ENCODE data around the gene SH3GLB2.
"Not testable (repeated sequence)": the region's sequence is repeated elsewhere in the genome, so short reads cannot be mapped to it uniquely, and the experiment has no call there.

GRCh38 chr9:128961403-128961802 is 66.7 kb downstream of the SH3GLB2 start:
- TF ChIP-seq POLR2A (IDR thresholded peaks at IDR 0.05; ENCODE audit: low read length), result not testable (repeated sequence)
- TF ChIP-seq, protein P1, sequence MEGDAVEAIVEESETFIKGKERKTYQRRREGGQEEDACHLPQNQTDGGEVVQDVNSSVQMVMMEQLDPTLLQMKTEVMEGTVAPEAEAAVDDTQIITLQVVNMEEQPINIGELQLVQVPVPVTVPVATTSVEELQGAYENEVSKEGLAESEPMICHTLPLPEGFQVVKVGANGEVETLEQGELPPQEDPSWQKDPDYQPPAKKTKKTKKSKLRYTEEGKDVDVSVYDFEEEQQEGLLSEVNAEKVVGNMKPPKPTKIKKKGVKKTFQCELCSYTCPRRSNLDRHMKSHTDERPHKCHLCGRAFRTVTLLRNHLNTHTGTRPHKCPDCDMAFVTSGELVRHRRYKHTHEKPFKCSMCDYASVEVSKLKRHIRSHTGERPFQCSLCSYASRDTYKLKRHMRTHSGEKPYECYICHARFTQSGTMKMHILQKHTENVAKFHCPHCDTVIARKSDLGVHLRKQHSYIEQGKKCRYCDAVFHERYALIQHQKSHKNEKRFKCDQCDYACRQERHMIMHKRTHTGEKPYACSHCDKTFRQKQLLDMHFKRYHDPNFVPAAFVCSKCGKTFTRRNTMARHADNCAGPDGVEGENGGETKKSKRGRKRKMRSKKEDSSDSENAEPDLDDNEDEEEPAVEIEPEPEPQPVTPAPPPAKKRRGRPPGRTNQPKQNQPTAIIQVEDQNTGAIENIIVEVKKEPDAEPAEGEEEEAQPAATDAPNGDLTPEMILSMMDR (IDR thresholded peaks at IDR 0.05), result not testable (repeated sequence)
